HCT116 (cell line): ENCODE results near the gene MATR3. TPM values are rescaled to one million over a fixed set of nuclear protein-coding genes. Genes with fewer than 3 reads are reported as not detected.

Experiments used
- ATAC-seq: fragments of 200-7000 bp; cut with Tn5 transposase; 2 replicates; pipeline ENCODE4 v1.9.1; 2020; ENCODE audit warnings: mild to moderate bottlenecking, moderate library complexity
- BruUV-seq: library from RNA; stranded (reverse); fragments of 400-500 nt; replicated peaks from 2 replicates; lab custom pipeline; 2021; lab: Mats Ljungman, UMichigan
- CTCF ChIA-PET: fragments of 300-600 bp; sonication (Branson Sonifier 250); formaldehyde crosslinking; loops from one replicate; lab custom pipeline; 2021; ENCODE audit warnings: antibody characterized with exemption; lab: Charles Lee
- POLR2A ChIA-PET: fragments of 300-600, 350-600 bp; sonication (Branson Sonifier 250); formaldehyde crosslinking; loops from one replicate; lab custom pipeline; 2021; ENCODE audit warnings: antibody characterized with exemption; lab: Charles Lee
- RAD21 ChIA-PET, 2 experiments: fragments of 300-600 bp; sonication (Branson Sonifier 250); formaldehyde crosslinking; loops; one replicate each; lab custom pipeline; 2023; ENCODE audit warnings: low total read pairs in 2 of 2; ENCODE audit not compliant: uncharacterized antibody in 2 of 2, unreplicated experiment in 2 of 2, low non-redundant PET in 1 of 2; lab: Charles Lee
- DNase-seq: peaks from one replicate; pipeline ENCODE4 v3.0.0-alpha.2; 2010; ENCODE audit warnings: low read depth, low spot score
- H2AFZ ChIP-seq: fragments of 200-600 bp; shearing (Covaris generic), sonication (generic); 2 replicates; pipeline ENCODE4 v1.6.1; 2017; ENCODE audit warnings: low read depth, mixed run types, mixed read lengths, antibody characterized with exemption, low read length; ENCODE audit not compliant: poor library complexity, severe bottlenecking
- H3K27ac ChIP-seq: 2 replicates; pipeline ENCODE4 v1.5.1; 2012; ENCODE audit warnings: low read depth, low read length
- H3K27me3 ChIP-seq: fragments of 200-600 bp; sonication (generic); 2 replicates; pipeline ENCODE4 v1.6.1; 2016; ENCODE audit warnings: mixed run types, low read length, mixed read lengths; ENCODE audit not compliant: insufficient read depth
- H3K36me3 ChIP-seq, 2 experiments: fragments of 200-500 bp in 1 of 2; fragments of 200-600 bp in 1 of 2; sonication (Bioruptor generic) in 1 of 2; sonication (generic) in 1 of 2; 2 replicates each; pipeline versions ENCODE4 v1.5.1 to v1.6.1; 2014 to 2016; ENCODE audit warnings: low read length in 2 of 2, inconsistent platforms in 1 of 2, mixed read lengths in 1 of 2, mixed run types in 1 of 2; ENCODE audit not compliant: insufficient read depth in 2 of 2, control insufficient read depth in 1 of 2
- H3K4me1 ChIP-seq, 2 experiments: fragments of 200-600 bp in 1 of 2; sonication (generic) in 1 of 2; 2 replicates each; pipeline versions ENCODE4 v1.5.1 to v1.6.1; 2012 to 2017; ENCODE audit warnings: low read length in 2 of 2, inconsistent platforms in 1 of 2, mild to moderate bottlenecking in 1 of 2, mixed read lengths in 1 of 2, mixed run types in 1 of 2, moderate library complexity in 1 of 2; ENCODE audit not compliant: insufficient read depth in 2 of 2, control insufficient read depth in 1 of 2
- H3K4me2 ChIP-seq: fragments of 200-600 bp; sonication (generic); 2 replicates; pipeline ENCODE4 v1.6.1; 2017; ENCODE audit warnings: mixed run types, low read length, mixed read lengths
- H3K4me3 ChIP-seq, 2 experiments: fragments of 200-600 bp in 1 of 2; sonication (generic) in 1 of 2; replicated peaks in 1 of 2; 2 replicates each; pipeline ENCODE4 v1.5.1; 2011 to 2016; ENCODE audit warnings: low read length in 2 of 2, control low read depth in 1 of 2, low read depth in 1 of 2, mild to moderate bottlenecking in 1 of 2, mixed read lengths in 1 of 2, mixed run types in 1 of 2
- H3K79me2 ChIP-seq: fragments of 200-600 bp; sonication (generic); 2 replicates; pipeline ENCODE4 v1.6.1; 2017; ENCODE audit warnings: mild to moderate bottlenecking, mixed run types, low read length, moderate library complexity, mixed read lengths; ENCODE audit not compliant: insufficient read depth
- H3K9ac ChIP-seq: fragments of 200-600 bp; sonication (generic); 2 replicates; pipeline ENCODE4 v1.6.1; 2016; ENCODE audit warnings: low read length, mixed read lengths
- H3K9me2 ChIP-seq: fragments of 200-600 bp; sonication (generic), shearing (Covaris generic); 2 replicates; pipeline ENCODE4 v1.6.1; 2017; ENCODE audit warnings: mixed run types, mild to moderate bottlenecking, moderate library complexity; ENCODE audit not compliant: insufficient read depth
- H3K9me3 ChIP-seq, 2 experiments: fragments of 200-500 bp in 1 of 2; fragments of 200-600 bp in 1 of 2; sonication (Bioruptor generic) in 1 of 2; sonication (generic) in 1 of 2; 2 replicates each; pipeline ENCODE4 v1.6.1; 2014 to 2017; ENCODE audit warnings: low read length in 2 of 2, mixed read lengths in 2 of 2, inconsistent platforms in 1 of 2, low read depth in 1 of 2, mild to moderate bottlenecking in 1 of 2, mixed run types in 1 of 2, moderate library complexity in 1 of 2; ENCODE audit not compliant: control insufficient read depth in 1 of 2, insufficient read depth in 1 of 2
- H4K20me1 ChIP-seq: fragments of 200-600 bp; sonication (generic), shearing (Covaris generic); 2 replicates; pipeline ENCODE4 v1.6.1; 2017; ENCODE audit warnings: mixed run types, mild to moderate bottlenecking, moderate library complexity; ENCODE audit not compliant: insufficient read depth
- CBX3 ChIP-seq: IDR thresholded peaks from 2 replicates; pipeline ENCODE4 v1.6.1; 2012; ENCODE audit warnings: low read depth
- CEBPB ChIP-seq: IDR thresholded peaks from 2 replicates; pipeline ENCODE4 v1.6.1; 2012; ENCODE audit warnings: low read depth
- EZH2phosphoT487 ChIP-seq: fragments of 200-600 bp; IDR thresholded peaks from 2 replicates; pipeline ENCODE4 v1.6.1; 2018; ENCODE audit warnings: antibody characterized with exemption, borderline replicate concordance
- FOSL1 ChIP-seq: IDR thresholded peaks from 2 replicates; pipeline ENCODE4 v1.6.1; 2012; ENCODE audit warnings: low read depth
- JUND ChIP-seq: IDR thresholded peaks from 2 replicates; pipeline ENCODE4 v1.6.1; 2012
- POLR2A ChIP-seq: IDR thresholded peaks from 2 replicates; pipeline ENCODE4 v1.7.0; 2011; ENCODE audit warnings: borderline replicate concordance; ENCODE audit not compliant: insufficient read depth, insufficient read length; ENCODE audit errors: extremely low read depth
- POLR2AphosphoS5 ChIP-seq: IDR thresholded peaks from 2 replicates; pipeline ENCODE4 v1.6.1; 2011; ENCODE audit warnings: mild to moderate bottlenecking, low read depth, low read length, moderate library complexity
- RAD21 ChIP-seq: IDR thresholded peaks from 2 replicates; pipeline ENCODE4 v1.6.1; 2012; ENCODE audit warnings: low read depth, mild to moderate bottlenecking
- SIN3A ChIP-seq: IDR thresholded peaks from 2 replicates; pipeline ENCODE4 v1.6.1; 2012; ENCODE audit warnings: low read depth
- SRF ChIP-seq: IDR thresholded peaks from 2 replicates; pipeline ENCODE4 v1.6.1; 2012; ENCODE audit warnings: low read depth
- YY1 ChIP-seq: IDR thresholded peaks from 2 replicates; pipeline ENCODE4 v1.6.1; 2011; ENCODE audit warnings: low read length, low read depth, moderate library complexity, mild to moderate bottlenecking; ENCODE audit not compliant: insufficient replicate concordance; ENCODE audit errors: extremely low read depth
- ZFX ChIP-seq: fragments of 450-650 bp; IDR thresholded peaks from 2 replicates; pipeline ENCODE4 v1.6.1; 2017
- ZNF274 ChIP-seq: fragments of 200-500 bp; sonication (Bioruptor generic); IDR thresholded peaks from 2 replicates; pipeline ENCODE4 v1.6.1; 2014; ENCODE audit warnings: mild to moderate bottlenecking, low read depth, low read length, inconsistent platforms
- intact Hi-C: fragments of 100-400 bp; cut with micrococcal nuclease; formaldehyde crosslinking; loops from 2 replicates; pipeline ENCODE4 v1.10.0; 2022
- total RNA-seq: library from RNA; stranded (reverse); gene quantifications from one replicate; pipeline ENCODE4 v1.2.1, GENCODE V29; 2021; ENCODE audit not compliant: unreplicated experiment
- TF ChIP-seq, protein P1 (sequence below): IDR thresholded peaks from 2 replicates; pipeline ENCODE4 v1.6.1; 2011; ENCODE audit warnings: mild to moderate bottlenecking, low read length, moderate library complexity; ENCODE audit not compliant: insufficient replicate concordance; ENCODE audit errors: extremely low read depth
- TF ChIP-seq, protein P2 (sequence below), 3 experiments: fragments of 200-600 bp in 1 of 3; sonication (generic) in 1 of 3; IDR thresholded peaks in 2 of 3; conservative IDR thresholded peaks in 1 of 3; 2 replicates each; pipeline ENCODE4 v1.5.1; 2012 to 2017; ENCODE audit warnings: low read depth in 2 of 3, low read length in 2 of 3, antibody characterized with exemption in 1 of 3, borderline replicate concordance in 1 of 3, control low read depth in 1 of 3, mild to moderate bottlenecking in 1 of 3, mixed read lengths in 1 of 3, mixed run types in 1 of 3, moderate library complexity in 1 of 3; ENCODE audit not compliant: insufficient read depth in 1 of 3
- TF ChIP-seq, protein P3 (sequence below): IDR thresholded peaks from 2 replicates; pipeline ENCODE4 v1.6.1; 2012
- TF ChIP-seq, protein P4 (sequence below): IDR thresholded peaks from 2 replicates; pipeline ENCODE4 v1.6.1; 2012; ENCODE audit warnings: low read depth

The MATR3 gene
- total RNA-seq, 1 experiment from 2014 or later = 123 TPM

DNA sequence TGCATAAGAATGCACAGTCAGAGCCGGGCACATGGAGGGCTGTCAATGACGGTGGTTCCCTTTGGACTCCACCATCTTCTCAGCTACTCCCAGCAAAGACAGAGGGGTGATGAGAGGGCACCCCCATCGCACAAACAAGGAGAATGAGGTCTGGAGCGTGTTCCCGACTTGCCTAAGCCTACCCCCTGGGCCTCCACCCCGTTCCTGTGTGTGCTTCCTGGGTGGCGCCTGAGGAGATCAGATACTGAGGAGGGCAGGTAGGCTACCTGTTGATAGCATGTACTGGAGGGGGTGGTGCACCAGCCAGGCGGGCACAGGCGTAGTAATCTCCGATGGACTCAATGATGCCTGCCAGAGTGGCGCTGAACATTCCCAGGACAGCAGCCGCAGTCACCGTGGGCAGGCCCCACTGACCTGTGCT, 85.4 kb downstream of the MATR3 start:
- ChIA-PET POLR2A (no interaction called here), CTCF (no interaction called here), RAD21 (no interaction called here)
- intact Hi-C loops = loop anchor here (10.0 kb wide), 1 partner anchor 184 kb away; the partner anchor contains the start of gene SIL1
- Histone ChIP-seq H2AFZ (no peak overlapping the region), H3K27ac (no peak overlapping the region), H3K4me1 (peaks cover 8 to 16% of the 10 kb centered on the region in 2 experiments), H3K27me3 (no peaks in the 10 kb centered on the region), H3K9ac (no peak overlapping the region), H3K4me2 (no peak overlapping the region), H4K20me1 (no peaks in the 10 kb centered on the region), H3K36me3 (no peaks in the 10 kb centered on the region), H3K9me2 (no peaks in the 10 kb centered on the region), H3K9me3 (no peaks in the 10 kb centered on the region), H3K79me2 (no peaks in the 10 kb centered on the region), H3K4me3 (no peak overlapping the region)
- no peak for TF ChIP-seq RAD21
- no peak for TF ChIP-seq JUND
- TF ChIP-seq, protein P1, sequence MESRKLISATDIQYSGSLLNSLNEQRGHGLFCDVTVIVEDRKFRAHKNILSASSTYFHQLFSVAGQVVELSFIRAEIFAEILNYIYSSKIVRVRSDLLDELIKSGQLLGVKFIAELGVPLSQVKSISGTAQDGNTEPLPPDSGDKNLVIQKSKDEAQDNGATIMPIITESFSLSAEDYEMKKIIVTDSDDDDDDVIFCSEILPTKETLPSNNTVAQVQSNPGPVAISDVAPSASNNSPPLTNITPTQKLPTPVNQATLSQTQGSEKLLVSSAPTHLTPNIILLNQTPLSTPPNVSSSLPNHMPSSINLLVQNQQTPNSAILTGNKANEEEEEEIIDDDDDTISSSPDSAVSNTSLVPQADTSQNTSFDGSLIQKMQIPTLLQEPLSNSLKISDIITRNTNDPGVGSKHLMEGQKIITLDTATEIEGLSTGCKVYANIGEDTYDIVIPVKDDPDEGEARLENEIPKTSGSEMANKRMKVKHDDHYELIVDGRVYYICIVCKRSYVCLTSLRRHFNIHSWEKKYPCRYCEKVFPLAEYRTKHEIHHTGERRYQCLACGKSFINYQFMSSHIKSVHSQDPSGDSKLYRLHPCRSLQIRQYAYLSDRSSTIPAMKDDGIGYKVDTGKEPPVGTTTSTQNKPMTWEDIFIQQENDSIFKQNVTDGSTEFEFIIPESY = no peak
- TF ChIP-seq POLR2AphosphoS5 = no peak
- no peak for TF ChIP-seq EZH2phosphoT487
- TF ChIP-seq SRF = no peak
- TF ChIP-seq, protein P2, sequence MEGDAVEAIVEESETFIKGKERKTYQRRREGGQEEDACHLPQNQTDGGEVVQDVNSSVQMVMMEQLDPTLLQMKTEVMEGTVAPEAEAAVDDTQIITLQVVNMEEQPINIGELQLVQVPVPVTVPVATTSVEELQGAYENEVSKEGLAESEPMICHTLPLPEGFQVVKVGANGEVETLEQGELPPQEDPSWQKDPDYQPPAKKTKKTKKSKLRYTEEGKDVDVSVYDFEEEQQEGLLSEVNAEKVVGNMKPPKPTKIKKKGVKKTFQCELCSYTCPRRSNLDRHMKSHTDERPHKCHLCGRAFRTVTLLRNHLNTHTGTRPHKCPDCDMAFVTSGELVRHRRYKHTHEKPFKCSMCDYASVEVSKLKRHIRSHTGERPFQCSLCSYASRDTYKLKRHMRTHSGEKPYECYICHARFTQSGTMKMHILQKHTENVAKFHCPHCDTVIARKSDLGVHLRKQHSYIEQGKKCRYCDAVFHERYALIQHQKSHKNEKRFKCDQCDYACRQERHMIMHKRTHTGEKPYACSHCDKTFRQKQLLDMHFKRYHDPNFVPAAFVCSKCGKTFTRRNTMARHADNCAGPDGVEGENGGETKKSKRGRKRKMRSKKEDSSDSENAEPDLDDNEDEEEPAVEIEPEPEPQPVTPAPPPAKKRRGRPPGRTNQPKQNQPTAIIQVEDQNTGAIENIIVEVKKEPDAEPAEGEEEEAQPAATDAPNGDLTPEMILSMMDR (IDR thresholded peaks at IDR 0.05 in 2 of 3, conservative IDR thresholded peaks at IDR 0.05 in 1 of 3; ENCODE audit: borderline replicate concordance in 1 of 3, insufficient read depth in 1 of 3, low read depth in 2 of 3, low read length in 2 of 3) = no peak
- TF ChIP-seq, protein P3, sequence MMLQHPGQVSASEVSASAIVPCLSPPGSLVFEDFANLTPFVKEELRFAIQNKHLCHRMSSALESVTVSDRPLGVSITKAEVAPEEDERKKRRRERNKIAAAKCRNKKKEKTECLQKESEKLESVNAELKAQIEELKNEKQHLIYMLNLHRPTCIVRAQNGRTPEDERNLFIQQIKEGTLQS = no peak
- TF ChIP-seq YY1 = no peak
- TF ChIP-seq, protein P4, sequence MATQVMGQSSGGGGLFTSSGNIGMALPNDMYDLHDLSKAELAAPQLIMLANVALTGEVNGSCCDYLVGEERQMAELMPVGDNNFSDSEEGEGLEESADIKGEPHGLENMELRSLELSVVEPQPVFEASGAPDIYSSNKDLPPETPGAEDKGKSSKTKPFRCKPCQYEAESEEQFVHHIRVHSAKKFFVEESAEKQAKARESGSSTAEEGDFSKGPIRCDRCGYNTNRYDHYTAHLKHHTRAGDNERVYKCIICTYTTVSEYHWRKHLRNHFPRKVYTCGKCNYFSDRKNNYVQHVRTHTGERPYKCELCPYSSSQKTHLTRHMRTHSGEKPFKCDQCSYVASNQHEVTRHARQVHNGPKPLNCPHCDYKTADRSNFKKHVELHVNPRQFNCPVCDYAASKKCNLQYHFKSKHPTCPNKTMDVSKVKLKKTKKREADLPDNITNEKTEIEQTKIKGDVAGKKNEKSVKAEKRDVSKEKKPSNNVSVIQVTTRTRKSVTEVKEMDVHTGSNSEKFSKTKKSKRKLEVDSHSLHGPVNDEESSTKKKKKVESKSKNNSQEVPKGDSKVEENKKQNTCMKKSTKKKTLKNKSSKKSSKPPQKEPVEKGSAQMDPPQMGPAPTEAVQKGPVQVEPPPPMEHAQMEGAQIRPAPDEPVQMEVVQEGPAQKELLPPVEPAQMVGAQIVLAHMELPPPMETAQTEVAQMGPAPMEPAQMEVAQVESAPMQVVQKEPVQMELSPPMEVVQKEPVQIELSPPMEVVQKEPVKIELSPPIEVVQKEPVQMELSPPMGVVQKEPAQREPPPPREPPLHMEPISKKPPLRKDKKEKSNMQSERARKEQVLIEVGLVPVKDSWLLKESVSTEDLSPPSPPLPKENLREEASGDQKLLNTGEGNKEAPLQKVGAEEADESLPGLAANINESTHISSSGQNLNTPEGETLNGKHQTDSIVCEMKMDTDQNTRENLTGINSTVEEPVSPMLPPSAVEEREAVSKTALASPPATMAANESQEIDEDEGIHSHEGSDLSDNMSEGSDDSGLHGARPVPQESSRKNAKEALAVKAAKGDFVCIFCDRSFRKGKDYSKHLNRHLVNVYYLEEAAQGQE = no peak
- no peak for TF ChIP-seq ZNF274
- no peak for TF ChIP-seq SIN3A
- no peak for TF ChIP-seq FOSL1
- TF ChIP-seq CBX3 = no peak
- TF ChIP-seq POLR2A = no peak
- no peak for TF ChIP-seq ZFX
- no peak for TF ChIP-seq CEBPB
- no TSS peak for BruUV-seq
- no peak for ATAC-seq
- DNase-seq = no peak
